OCI-LY7 (cell line): ENCODE data around the gene FOXD3. TPM values are rescaled to one million over a fixed set of nuclear protein-coding genes. Genes with fewer than 3 reads are reported as not detected.

Experiments used
- BruUV-seq: library from RNA; stranded (reverse); fragments of 400-500 nt; replicated peaks from 2 replicates; lab custom pipeline; 2021; lab: Mats Ljungman, UMichigan
- CTCF ChIA-PET: fragments of 300-600 bp; sonication (Branson Sonifier 250); formaldehyde crosslinking; loops from one replicate; lab custom pipeline; 2022; ENCODE audit warnings: antibody characterized with exemption; ENCODE audit not compliant: unreplicated experiment; lab: Charles Lee
- POLR2A ChIA-PET: fragments of 300-600 bp; sonication (Branson Sonifier 250); formaldehyde crosslinking; loops from one replicate; lab custom pipeline; 2022; ENCODE audit warnings: antibody characterized with exemption; lab: Charles Lee
- DNase-seq: peaks from one replicate; pipeline ENCODE4 v3.0.0-alpha.2; 2015; ENCODE audit warnings: low spot score
- H2AFZ ChIP-seq: fragments of 200-600 bp; sonication (generic), shearing (Covaris generic); 2 replicates; pipeline ENCODE4 v1.6.1; 2014; ENCODE audit warnings: mild to moderate bottlenecking, antibody characterized with exemption, low read length, moderate library complexity
- H3K27ac ChIP-seq: fragments of 200-600 bp; sonication (generic); 2 replicates; pipeline ENCODE4 v1.5.1; 2014; ENCODE audit warnings: mixed run types, low read depth, mild to moderate bottlenecking, moderate library complexity, low read length, inconsistent platforms; ENCODE audit not compliant: poor library complexity, severe bottlenecking
- H3K36me3 ChIP-seq: fragments of 200-600 bp; sonication (generic); 2 replicates; pipeline ENCODE4 v1.6.1; 2014; ENCODE audit warnings: mild to moderate bottlenecking, antibody characterized with exemption, low read length, moderate library complexity, mixed read lengths; ENCODE audit not compliant: insufficient read depth
- H3K4me1 ChIP-seq: fragments of 200-600 bp; sonication (generic); 2 replicates; pipeline ENCODE4 v1.5.1; 2014; ENCODE audit warnings: mild to moderate bottlenecking, low read length; ENCODE audit not compliant: insufficient read depth, poor library complexity, severe bottlenecking
- H3K4me2 ChIP-seq: fragments of 200-600 bp; sonication (generic); 2 replicates; pipeline ENCODE4 v1.6.1; 2014; ENCODE audit warnings: mild to moderate bottlenecking, low read length
- H3K4me3 ChIP-seq: fragments of 200-600 bp; sonication (generic); 2 replicates; pipeline ENCODE4 v1.5.1; 2014; ENCODE audit warnings: mild to moderate bottlenecking, low read depth, low read length; ENCODE audit not compliant: poor library complexity, severe bottlenecking
- H3K79me2 ChIP-seq: fragments of 200-600 bp; sonication (generic); 2 replicates; pipeline ENCODE4 v1.6.1; 2016; ENCODE audit warnings: low read depth, mild to moderate bottlenecking, low read length, moderate library complexity, mixed read lengths; ENCODE audit not compliant: insufficient read depth
- H3K9me2 ChIP-seq: fragments of 200-600 bp; sonication (generic); 2 replicates; pipeline ENCODE4 v1.6.1; 2016; ENCODE audit warnings: mild to moderate bottlenecking, low read length, mixed read lengths; ENCODE audit not compliant: insufficient read depth
- H3K9me3 ChIP-seq: fragments of 200-600 bp; sonication (generic); 2 replicates; pipeline ENCODE4 v1.6.1; 2014; ENCODE audit warnings: mild to moderate bottlenecking, mixed run types, low read length, mixed read lengths
- H4K20me1 ChIP-seq: fragments of 200-600 bp; sonication (generic); 2 replicates; pipeline ENCODE4 v1.6.1; 2014; ENCODE audit warnings: mild to moderate bottlenecking, antibody characterized with exemption, low read length, moderate library complexity, mixed read lengths; ENCODE audit not compliant: insufficient read depth
- EZH2phosphoT487 ChIP-seq: fragments of 200-600 bp; sonication (generic); IDR thresholded peaks from 2 replicates; pipeline ENCODE4 v1.6.1; 2018; ENCODE audit warnings: low read depth, borderline replicate concordance, mild to moderate bottlenecking, mixed run types, antibody characterized with exemption, low read length, moderate library complexity, mixed read lengths
- intact Hi-C: fragments of 100-400 bp; cut with micrococcal nuclease; formaldehyde crosslinking; loops from one replicate; pipeline ENCODE4 v1.10.0; 2022; ENCODE audit not compliant: unreplicated experiment
- total RNA-seq, 2 experiments: library from RNA; depleted of rRNA in 1 of 2; stranded (reverse); fragments of >200 nt in 1 of 2; shearing (Covaris generic) in 1 of 2; gene quantifications; 2 replicates each; pipeline ENCODE4 v1.2.3, GENCODE V29; 2014 to 2022
- TF ChIP-seq, protein P1 (sequence below): fragments of 200-600 bp; sonication (generic); conservative IDR thresholded peaks from 2 replicates; pipeline ENCODE4 v1.5.1; 2014; ENCODE audit warnings: mild to moderate bottlenecking, antibody characterized with exemption, low read length, moderate library complexity, mixed read lengths

The FOXD3 gene
- total RNA-seq, 2 experiments from 2014 or later = 0.06 TPM; not detected in 1

DNA sequence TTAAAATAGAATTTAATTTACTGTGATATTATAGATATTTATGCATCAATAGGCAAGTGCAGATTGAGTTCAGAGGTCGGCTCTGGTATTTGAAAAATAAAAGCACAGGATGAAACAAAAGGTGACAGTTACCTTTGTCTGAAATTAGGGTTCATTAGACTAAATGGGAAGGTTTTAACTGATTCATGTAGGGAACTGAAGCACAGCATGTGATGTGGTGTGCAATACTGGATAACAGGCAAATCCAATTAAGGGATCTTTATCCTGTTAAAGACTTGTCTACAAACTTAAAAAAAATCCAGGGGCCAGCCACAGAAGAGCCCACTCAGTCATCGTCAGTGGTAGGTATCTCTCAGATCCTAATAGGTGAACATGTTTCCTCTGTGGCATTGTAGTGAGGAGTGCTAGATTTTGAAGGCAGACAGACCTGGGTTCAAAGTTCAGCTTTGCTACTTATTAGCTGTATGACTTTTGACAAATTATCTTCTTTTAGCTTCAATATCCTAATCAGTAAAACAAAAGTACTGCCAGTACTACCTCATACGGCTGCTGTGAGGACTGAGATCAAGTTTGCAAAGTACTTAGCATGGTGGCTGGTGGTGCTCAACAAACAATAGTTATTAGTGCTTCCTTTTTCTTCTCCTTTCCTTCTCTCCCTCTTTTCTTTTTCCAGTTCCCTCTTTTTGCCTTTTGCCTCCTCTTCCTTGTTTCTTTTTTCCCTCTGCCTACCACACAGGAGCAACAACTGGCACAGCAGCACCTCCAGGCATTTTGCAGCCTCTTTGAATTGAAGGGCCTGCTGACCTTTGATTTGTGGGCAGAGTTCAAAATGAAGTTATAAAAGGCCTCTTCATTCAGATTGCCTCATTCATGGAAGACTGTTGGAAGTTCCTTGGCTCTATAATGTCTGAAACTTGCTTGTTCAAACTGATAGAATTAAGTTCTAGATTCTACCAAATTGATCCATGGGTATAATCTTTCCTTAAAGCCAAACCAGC lies 44.9 kb upstream of the FOXD3 start:
- H3K4me2 ChIP-seq = no peak overlapping the region
- DNase-seq = no peak
- H3K27ac ChIP-seq = no peak overlapping the region
- H3K79me2 ChIP-seq = no peaks in the 10 kb centered on the region
- H3K36me3 ChIP-seq = no peaks in the 10 kb centered on the region
- TF ChIP-seq EZH2phosphoT487 = no peak
- TF ChIP-seq, protein P1, sequence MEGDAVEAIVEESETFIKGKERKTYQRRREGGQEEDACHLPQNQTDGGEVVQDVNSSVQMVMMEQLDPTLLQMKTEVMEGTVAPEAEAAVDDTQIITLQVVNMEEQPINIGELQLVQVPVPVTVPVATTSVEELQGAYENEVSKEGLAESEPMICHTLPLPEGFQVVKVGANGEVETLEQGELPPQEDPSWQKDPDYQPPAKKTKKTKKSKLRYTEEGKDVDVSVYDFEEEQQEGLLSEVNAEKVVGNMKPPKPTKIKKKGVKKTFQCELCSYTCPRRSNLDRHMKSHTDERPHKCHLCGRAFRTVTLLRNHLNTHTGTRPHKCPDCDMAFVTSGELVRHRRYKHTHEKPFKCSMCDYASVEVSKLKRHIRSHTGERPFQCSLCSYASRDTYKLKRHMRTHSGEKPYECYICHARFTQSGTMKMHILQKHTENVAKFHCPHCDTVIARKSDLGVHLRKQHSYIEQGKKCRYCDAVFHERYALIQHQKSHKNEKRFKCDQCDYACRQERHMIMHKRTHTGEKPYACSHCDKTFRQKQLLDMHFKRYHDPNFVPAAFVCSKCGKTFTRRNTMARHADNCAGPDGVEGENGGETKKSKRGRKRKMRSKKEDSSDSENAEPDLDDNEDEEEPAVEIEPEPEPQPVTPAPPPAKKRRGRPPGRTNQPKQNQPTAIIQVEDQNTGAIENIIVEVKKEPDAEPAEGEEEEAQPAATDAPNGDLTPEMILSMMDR = no peak
- ChIA-PET POLR2A (no interaction called here), CTCF (no interaction called here)
- no TSS peak for BruUV-seq
- H2AFZ ChIP-seq = no peak overlapping the region
- no peaks in the 10 kb centered on the region for H4K20me1 ChIP-seq
- no peaks in the 10 kb centered on the region for H3K9me2 ChIP-seq
- intact Hi-C loops = no loop called here
- no peak overlapping the region for H3K4me3 ChIP-seq
- H3K4me1 ChIP-seq = no peaks in the 10 kb centered on the region
- H3K9me3 ChIP-seq = no peaks in the 10 kb centered on the region

DNA sequence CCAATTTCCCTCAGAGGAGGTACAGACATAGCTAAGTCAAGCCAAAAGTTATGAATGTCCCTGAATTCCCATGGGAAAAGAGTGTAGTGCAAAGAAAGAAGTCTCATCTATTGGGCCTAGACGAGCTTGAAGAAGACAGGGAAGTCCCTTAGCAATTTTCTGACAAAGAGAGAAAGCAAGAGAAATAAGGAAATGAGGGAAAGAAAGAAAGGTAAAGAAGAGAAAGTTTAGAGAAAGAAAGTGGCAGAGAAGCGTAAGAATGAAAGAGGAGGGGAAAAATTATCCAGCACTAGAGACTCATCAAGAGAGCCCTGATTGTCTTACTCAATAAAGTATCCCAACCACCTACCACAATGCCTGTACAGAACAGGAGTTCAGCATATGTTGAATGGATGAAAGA lies 40.6 kb upstream of the FOXD3 start:
- Histone ChIP-seq H3K9me3 (no peaks in the 10 kb centered on the region), H3K79me2 (no peaks in the 10 kb centered on the region), H3K27ac (no peak overlapping the region), H3K4me3 (no peak overlapping the region), H3K4me1 (no peaks in the 10 kb centered on the region), H3K9me2 (no peaks in the 10 kb centered on the region), H4K20me1 (no peaks in the 10 kb centered on the region), H3K4me2 (no peak overlapping the region), H2AFZ (no peak overlapping the region), H3K36me3 (no peaks in the 10 kb centered on the region)
- no peak for DNase-seq
- intact Hi-C loops = no loop called here
- TF ChIP-seq, protein P1 = no peak
- no peak for TF ChIP-seq EZH2phosphoT487
- ChIA-PET POLR2A (interaction anchor here (0.7 to 1.1 kb wide), 2 partner anchors 115 to 918 kb away, joined by 4 read pairs; no protein-coding TSS in a partner anchor), CTCF (no interaction called here)
- BruUV-seq = no TSS peak

DNA sequence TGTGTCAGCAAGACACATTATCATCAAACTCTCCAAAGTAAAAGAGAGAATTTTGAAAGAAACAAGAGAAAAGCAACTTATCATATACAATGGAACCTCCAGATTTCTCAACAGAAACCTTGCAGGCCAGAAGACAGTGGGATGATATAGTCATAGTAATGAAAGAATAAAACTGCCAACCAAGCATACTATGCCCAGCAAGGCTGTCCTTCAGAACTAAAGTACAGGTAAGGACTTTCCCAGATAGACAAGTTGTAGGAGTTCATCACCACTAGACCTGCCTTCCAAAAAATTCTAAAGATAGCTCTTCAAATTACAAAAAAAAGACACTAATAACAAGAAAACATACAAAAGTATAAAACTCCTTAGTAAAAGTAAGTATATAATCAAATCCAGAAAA lies 33.2 kb upstream of the FOXD3 start:
- Histone ChIP-seq H3K9me2 (no peaks in the 10 kb centered on the region), H3K9me3 (0 out of 2 replicates have a peak, but pooled peaks cover 4% of the 10 kb centered on the region), H3K79me2 (no peaks in the 10 kb centered on the region), H3K4me2 (no peak overlapping the region), H4K20me1 (no peaks in the 10 kb centered on the region), H3K4me3 (no peak overlapping the region), H3K4me1 (no peaks in the 10 kb centered on the region), H3K27ac (no peak overlapping the region), H2AFZ (no peak overlapping the region), H3K36me3 (no peaks in the 10 kb centered on the region)
- no TSS peak for BruUV-seq
- TF ChIP-seq, protein P1 = no peak
- no peak for TF ChIP-seq EZH2phosphoT487
- intact Hi-C loops = no loop called here
- CTCF ChIA-PET = no interaction called here
- POLR2A ChIA-PET = no interaction called here
- no peak for DNase-seq
